HL-60 (cell line): ENCODE results near the gene LY6G5C.

Experiments used
- DNase-seq, 2 experiments: peaks; one replicate each; pipeline ENCODE4 v3.0.0-alpha.2; 2010 to 2020; ENCODE audit warnings: low read depth in 1 of 2, low spot score in 1 of 2
- H3K27ac ChIP-seq: fragments of 250-450 bp; sonication (Bioruptor Pico); replicated peaks from 2 replicates; pipeline ENCODE4 v1.5.1; 2020; ENCODE audit warnings: mild to moderate bottlenecking, moderate library complexity
- H3K27me3 ChIP-seq: fragments of 250-450 bp; sonication (Bioruptor Pico); 2 replicates; pipeline ENCODE4 v1.5.1; 2021; ENCODE audit warnings: mild to moderate bottlenecking, moderate library complexity; ENCODE audit not compliant: insufficient read depth, poor library complexity, severe bottlenecking
- H3K4me3 ChIP-seq: replicated peaks from 2 replicates; pipeline ENCODE4 v1.5.1; 2011; ENCODE audit warnings: mild to moderate bottlenecking, control low read depth, low read length; ENCODE audit not compliant: insufficient read depth
- CTCF ChIP-seq: IDR thresholded peaks from one replicate; pipeline ENCODE4 v1.5.1; 2011; ENCODE audit warnings: low read length, control low read depth, inconsistent platforms; ENCODE audit not compliant: insufficient read depth
- GABPA ChIP-seq: IDR thresholded peaks from 2 replicates; pipeline ENCODE4 v1.6.1; 2012; ENCODE audit warnings: low read depth
- POLR2AphosphoS5 ChIP-seq: IDR thresholded peaks from 2 replicates; pipeline ENCODE4 v1.6.1; 2012; ENCODE audit warnings: low read depth
- REST ChIP-seq: IDR thresholded peaks from 2 replicates; pipeline ENCODE4 v1.6.1; 2012; ENCODE audit warnings: low read depth; ENCODE audit not compliant: insufficient replicate concordance
- SPI1 ChIP-seq: IDR thresholded peaks from 2 replicates; pipeline ENCODE4 v1.6.1; 2012; ENCODE audit warnings: low read depth, mild to moderate bottlenecking, borderline replicate concordance

LY6G5C gene

DNA sequence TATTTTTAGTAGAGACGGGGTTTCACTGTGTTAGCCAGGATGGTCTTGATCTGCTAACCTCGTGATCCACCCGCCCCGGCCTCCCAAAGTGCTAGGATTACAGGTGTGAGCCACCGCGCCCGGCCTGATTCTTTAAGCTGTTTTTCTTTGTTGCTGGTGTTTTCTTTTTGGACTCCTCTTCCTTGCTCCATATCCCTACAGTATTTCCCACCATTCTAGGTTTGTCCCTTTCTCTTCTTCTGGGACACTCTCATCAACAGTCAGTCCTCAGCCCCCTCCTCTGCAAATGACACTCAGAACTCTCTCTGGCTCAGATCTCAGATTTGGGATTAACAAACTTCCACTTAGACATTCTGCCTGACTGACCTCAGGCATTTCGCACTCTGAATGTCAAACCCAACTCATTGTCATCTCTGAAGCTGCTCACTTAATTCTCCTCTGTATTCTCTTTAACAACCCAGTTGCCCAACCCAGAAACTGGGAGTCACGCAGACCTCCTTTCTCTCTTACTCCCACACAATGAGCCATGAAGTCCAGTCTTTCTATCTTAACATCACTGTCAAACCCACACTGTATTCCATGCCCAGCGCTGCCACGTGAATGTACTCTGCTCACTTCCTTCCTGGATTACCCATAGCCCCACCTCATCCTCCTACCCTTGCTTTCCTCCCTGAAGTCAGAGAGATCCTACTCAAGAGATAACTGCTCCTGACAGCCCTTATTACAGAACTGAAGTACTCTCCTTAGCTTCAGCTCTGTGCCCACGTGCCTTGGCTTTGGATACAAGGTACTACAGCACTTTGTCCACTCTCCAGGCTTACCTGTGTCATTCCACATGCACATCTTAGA, 44.9 kb upstream of the LY6G5C start:
- TF ChIP-seq GABPA: no peak
- TF ChIP-seq POLR2AphosphoS5: no peak
- TF ChIP-seq REST: no peak
- TF ChIP-seq CTCF: no peak
- no peak for TF ChIP-seq SPI1
- peak in 1 of 2 experiments; percentile 21 for DNase-seq
- no peaks in the 10 kb centered on the region for H3K27me3 ChIP-seq
- no peak overlapping the region for H3K4me3 ChIP-seq
- no peak overlapping the region for H3K27ac ChIP-seq

DNA sequence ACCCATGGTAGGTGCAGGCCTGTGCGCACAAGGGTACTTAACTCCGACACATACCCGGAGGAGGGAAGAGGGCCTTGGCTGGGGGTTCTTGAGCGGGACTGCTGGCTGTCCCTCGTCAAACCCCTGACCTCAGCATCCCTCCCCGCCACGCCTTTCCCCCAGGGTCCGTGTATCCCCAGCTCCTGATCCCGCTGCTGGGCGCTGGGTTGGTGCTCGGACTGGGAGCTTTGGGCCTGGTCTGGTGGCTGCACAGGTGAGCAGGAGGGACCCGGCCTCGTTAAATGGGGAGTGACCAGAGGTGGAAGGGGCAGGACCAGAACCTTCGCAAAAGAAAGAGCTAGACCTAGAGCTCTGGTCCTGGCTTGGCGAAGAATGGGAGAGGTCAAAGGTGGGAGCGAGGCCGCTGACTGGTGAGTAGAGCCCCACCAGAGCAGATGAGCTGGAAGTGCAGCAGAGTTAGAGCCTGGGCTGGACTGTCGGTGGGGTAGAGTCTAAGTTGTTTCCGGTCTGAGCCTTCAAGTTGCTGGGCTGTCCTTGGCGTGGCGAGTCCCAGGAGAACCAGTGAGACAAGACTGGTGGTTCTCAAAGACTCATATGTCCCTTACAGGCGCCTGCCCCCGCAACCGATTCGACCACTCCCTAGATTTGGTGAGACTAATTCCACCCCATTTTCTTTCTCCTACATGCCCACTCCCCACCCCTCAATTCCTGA, 43.3 kb upstream of the LY6G5C start:
- no peak for DNase-seq
- no peak for TF ChIP-seq POLR2AphosphoS5
- no peak for TF ChIP-seq GABPA
- no peak for TF ChIP-seq SPI1
- TF ChIP-seq CTCF: no peak
- TF ChIP-seq REST: no peak
- Histone ChIP-seq H3K27ac (no peak overlapping the region), H3K27me3 (no peaks in the 10 kb centered on the region), H3K4me3 (no peak overlapping the region)

DNA sequence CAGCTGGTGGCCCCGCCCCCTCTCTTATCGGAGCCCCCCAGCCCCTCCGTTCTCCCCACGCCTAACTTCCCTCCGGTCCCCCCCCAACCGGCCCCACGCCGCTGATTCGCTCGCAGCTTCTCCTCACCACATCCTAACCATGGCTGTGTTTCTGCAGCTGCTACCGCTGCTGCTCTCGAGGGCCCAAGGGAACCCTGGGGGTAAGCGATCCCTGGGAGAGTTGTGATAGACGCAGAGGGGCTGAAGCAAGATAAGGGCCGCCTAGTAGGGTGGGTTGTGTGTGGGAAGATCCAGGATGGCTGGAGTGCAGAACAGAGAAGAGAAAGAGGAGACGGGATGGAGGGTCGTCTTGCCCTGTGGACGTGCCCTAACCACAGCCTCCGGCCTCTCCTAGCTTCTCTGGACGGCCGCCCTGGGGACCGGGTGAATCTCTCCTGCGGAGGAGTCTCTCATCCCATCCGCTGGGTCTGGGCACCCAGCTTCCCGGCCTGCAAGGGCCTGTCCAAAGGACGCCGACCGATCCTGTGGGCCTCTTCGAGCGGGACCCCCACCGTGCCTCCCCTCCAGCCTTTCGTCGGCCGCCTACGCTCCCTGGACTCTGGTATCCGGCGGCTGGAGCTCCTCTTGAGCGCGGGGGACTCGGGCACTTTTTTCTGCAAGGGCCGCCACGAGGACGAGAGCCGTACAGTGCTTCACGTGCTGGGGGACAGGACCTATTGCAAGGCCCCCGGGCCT, 42.5 kb upstream of the LY6G5C start, which contains the start of gene MPIG6B:
Gene MPIG6B, plus strand, starts transcription at position 129 of the 735 bp plus-strand sequence. Its CDS starts 11 bp downstream, at position 140.
- no peak within 1 kb of the TSS for H3K27ac ChIP-seq
- H3K4me3 ChIP-seq: no peak within 1 kb of the TSS
- no peaks in the 10 kb centered on the region for H3K27me3 ChIP-seq
- no peak for DNase-seq
- no peak for TF ChIP-seq SPI1
- TF ChIP-seq REST: no peak
- TF ChIP-seq POLR2AphosphoS5: no peak
- TF ChIP-seq GABPA: no peak
- TF ChIP-seq CTCF: no peak
